AG09309 (cell line): Measurements from ENCODE around the gene NTN3.

ENCODE experiments used
- DNase-seq: peaks from one replicate; pipeline ENCODE4 v3.0.0-alpha.2; 2010; ENCODE audit warnings: low read depth
- H3K4me3 ChIP-seq: 2 replicates; pipeline ENCODE4 v1.5.1; 2011; ENCODE audit warnings: mild to moderate bottlenecking, low read depth, low read length, moderate library complexity; ENCODE audit not compliant: control insufficient read depth
- TF ChIP-seq, protein P1 (sequence below): IDR thresholded peaks from 2 replicates; pipeline ENCODE4 v1.5.1; 2011; ENCODE audit warnings: mild to moderate bottlenecking, low read depth, low read length, inconsistent platforms; ENCODE audit not compliant: insufficient read depth, control insufficient read depth; ENCODE audit errors: missing control alignments

Gene NTN3

DNA sequence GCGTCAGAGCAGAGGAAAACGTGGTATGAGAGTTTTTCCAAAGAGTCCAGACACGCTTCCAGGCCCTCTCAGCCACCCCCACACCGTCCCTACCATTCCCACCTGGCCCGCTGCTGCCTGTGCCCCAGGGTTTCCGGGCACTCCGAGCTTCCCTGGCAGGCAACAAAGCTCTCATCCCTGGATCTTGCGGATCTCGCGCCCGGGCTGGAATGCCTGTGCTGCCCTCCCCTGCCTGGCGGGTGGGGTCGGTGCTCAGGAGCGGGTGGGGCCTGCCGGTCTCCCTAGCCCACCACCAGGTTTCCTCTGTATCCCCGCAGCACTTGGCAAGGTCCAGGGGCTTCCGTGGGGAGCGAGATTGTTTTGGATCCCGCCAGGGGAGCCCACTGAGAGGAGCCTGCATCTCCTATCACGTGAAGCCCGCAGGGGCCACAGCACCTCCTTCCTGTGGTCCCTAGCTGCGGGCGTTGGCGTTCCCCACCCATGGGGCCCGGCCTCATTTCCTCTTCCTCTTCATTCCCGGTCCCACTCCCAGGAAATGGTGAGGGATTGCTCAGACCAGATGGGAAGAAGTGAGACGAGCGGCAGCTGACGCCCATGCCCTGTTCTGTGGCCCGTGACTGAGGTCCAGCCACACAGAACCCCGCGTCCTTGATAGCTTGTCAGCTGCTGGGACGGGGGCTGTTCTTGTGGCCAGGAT lies 14.9 kb downstream of the NTN3 start:
- TF ChIP-seq, protein P1, sequence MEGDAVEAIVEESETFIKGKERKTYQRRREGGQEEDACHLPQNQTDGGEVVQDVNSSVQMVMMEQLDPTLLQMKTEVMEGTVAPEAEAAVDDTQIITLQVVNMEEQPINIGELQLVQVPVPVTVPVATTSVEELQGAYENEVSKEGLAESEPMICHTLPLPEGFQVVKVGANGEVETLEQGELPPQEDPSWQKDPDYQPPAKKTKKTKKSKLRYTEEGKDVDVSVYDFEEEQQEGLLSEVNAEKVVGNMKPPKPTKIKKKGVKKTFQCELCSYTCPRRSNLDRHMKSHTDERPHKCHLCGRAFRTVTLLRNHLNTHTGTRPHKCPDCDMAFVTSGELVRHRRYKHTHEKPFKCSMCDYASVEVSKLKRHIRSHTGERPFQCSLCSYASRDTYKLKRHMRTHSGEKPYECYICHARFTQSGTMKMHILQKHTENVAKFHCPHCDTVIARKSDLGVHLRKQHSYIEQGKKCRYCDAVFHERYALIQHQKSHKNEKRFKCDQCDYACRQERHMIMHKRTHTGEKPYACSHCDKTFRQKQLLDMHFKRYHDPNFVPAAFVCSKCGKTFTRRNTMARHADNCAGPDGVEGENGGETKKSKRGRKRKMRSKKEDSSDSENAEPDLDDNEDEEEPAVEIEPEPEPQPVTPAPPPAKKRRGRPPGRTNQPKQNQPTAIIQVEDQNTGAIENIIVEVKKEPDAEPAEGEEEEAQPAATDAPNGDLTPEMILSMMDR, result no peak
- DNase-seq, result no peak
- no peak overlapping the region for H3K4me3 ChIP-seq

DNA sequence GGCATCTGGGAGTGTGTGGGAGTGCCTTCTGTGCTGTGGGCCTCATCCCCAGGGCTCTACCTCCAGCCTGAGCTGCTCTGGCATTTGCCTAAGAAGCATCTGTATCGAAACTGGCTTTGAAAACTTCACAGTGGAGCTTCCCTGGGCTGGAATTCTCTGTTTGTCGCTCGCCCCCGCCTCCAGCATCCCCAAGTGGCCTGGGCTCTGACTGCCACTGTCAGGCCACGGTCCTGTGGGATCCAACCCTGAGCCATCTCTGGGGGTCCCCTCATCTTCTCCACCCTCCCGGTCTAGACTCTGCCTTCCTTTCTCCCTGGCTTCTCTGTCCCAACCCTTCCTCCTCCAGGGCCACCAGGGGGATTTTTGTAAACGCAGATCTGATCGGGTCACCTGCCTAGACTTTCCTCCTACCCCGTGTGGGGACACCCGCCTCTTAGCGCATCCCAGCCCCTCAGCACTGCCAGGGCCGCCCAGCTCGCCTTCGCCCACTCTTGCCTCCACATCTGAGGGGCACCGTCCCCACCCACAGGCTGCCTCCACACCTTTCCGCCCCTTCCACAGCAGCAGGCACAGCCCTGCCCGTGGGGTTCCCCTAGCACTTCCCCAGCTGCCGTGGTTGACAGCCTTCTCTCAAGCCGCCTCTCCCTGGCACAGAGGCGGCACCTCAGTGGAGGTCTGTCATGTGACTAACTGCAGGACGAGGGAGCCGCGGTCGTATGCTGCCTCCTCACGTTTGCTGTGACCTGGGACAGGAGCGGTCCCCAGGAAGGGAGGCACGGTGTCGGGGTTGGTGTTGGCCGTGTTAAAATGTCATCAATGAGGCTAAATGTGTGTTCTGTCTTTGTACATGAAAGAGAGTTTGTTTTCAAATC lies 15.8 kb downstream of the NTN3 start:
- no peak overlapping the region for H3K4me3 ChIP-seq
- DNase-seq, result no peak
- TF ChIP-seq, protein P1, result peak; percentile 19

DNA sequence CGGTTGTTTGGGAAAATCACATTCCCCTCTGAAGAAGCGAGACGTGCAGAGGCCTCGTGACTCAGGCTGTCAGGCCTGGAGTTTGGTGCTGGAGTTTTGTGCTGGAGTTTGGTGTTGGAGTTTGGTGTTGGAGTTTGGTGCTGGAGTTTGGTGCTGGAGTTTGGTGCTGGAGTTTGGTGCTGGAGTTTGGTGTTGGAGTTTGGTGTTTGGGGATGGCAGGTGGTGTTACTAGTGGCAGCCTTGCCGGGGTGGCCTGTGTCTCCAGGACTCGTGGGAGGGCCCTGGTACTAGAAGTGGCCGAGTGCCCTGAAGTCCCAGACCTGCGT lies 16.4 kb downstream of the NTN3 start:
- TF ChIP-seq, protein P1, result no peak
- no peak overlapping the region for H3K4me3 ChIP-seq
- DNase-seq, result no peak

DNA sequence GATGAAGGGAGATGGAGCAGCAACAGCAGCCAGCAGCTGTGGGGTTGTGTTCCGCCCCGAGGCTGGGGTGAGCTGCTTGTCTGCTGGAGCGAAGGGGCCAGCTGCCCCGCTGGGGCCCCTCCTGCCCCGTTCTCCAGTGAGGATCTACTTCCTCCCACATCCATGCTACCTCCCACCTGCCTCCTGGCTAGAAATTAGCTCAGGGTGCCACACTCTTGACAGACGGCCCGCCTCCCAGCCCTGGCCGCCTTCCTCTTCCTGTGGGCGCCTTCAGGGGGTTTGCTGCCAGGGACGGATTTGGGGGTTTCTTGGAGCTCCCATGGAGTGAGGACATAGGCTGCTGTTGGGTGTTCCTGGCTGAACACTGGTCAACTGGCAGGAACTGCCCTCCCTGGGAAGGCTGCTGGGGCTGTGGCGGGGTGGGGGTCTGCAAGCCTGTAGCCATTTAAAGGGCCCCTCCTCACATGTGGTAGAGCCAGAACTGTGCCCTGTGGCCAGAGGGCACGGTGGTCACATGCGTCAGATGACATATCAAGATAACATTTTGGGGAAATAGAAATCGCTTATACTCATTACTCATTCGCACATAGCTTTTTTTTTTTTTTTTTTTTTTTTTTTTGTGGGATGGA lies 16.9 kb downstream of the NTN3 start:
- DNase-seq, result no peak
- H3K4me3 ChIP-seq, result no peak overlapping the region
- TF ChIP-seq, protein P1, result no peak

DNA sequence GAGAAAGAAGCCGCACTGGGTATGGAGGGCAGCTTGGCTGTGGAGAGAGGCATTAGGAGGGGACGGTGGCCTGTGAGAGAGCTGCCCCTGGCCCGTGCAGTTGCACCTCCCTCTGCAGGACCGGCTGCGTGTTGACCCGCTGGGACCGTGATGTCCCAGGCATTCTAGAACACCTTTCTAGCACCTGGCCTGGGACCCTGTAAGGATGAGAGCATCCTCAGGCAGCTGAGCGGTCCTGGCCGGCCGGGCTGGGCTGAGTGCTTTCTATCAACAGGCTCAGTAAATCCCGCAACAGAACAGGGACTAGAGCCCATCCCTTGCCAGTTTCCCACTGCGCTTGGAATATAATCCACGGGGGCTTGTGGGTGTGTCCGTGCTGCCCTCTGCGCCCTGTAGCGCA lies 18.5 kb downstream of the NTN3 start:
- TF ChIP-seq, protein P1, result no peak
- DNase-seq, result no peak

DNA sequence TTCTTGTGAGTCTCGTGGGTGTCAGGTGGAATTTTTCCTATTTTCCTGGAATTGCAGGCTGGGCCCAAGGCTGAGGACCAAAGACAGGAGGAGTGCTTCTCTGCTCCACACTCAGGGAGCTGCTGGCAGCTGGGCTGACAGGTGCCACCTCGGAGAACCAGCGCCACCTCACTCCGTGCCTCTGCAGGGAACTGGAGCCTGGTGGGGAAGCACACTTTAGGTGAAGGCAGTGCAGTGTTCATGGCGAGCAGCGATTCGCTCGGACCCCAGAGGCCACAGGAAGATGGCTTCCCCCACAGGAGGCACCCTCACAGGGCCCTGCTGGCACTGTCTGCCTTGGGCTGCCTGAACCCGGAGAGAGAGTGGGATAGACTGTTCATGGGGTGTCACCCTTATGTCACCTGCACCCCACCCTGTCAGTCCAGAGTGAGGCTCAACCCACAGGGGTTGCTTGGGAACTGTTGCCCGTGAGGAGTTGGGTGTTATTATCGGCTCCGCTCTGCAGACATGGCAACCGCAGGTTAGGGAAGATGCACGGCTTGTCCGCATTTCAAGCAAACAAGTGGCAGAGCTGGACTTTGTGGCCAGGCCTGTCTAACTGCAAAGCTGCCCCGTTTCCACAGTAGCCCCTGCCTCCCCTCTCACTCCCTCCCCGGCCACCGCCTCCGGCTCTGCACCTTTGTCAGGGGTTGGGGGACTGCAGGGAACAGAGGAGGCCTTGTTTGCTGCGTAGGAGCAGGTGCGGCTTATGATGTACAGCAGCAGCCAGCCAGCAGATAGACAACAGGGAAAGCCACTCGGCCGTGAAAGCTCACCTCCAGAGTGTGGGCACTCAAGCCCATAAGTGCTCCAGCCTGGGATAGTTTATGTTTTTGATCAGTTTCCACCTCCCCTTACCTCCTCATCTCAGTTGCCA lies 19.4 kb downstream of the NTN3 start:
- no peak overlapping the region for H3K4me3 ChIP-seq
- TF ChIP-seq, protein P1, result no peak
- DNase-seq, result no peak

More for the DNA sequence above, 18.5 kb downstream of the NTN3 start:
- H3K4me3 ChIP-seq, result no peak overlapping the region
